Chondrocyte (in vitro differentiated cells): ENCODE results near the gene TMED3. TPM values are rescaled to one million over a fixed set of nuclear protein-coding genes. Genes with fewer than 3 reads are reported as not detected.
A peak's percentile ranks its signal among the peaks of the same experiment; 100 is the strongest.

Experiments used
- DNase-seq: peaks from one replicate; pipeline ENCODE4 v3.0.0; 2021; ENCODE audit warnings: mixed read lengths, low spot score
- H3K27ac Mint-ChIP-seq: one replicate; pipeline ENCODE4 v1.8.0; 2021; ENCODE audit warnings: mild to moderate bottlenecking, moderate library complexity, mixed read lengths; ENCODE audit not compliant: unreplicated experiment
- H3K27me3 Mint-ChIP-seq: 2 replicates; pipeline ENCODE4 v1.8.0; 2021; ENCODE audit warnings: low read depth, mixed read lengths
- H3K36me3 Mint-ChIP-seq: 2 replicates; pipeline ENCODE4 v1.8.0; 2021; ENCODE audit warnings: low read depth, mixed read lengths
- H3K4me1 Mint-ChIP-seq: 2 replicates; pipeline ENCODE4 v1.8.0; 2021; ENCODE audit warnings: low read depth, mild to moderate bottlenecking, mixed read lengths
- H3K4me3 Mint-ChIP-seq: one replicate; pipeline ENCODE4 v1.8.0; 2021; ENCODE audit warnings: mild to moderate bottlenecking, moderate library complexity, mixed read lengths; ENCODE audit not compliant: unreplicated experiment
- H3K9me3 Mint-ChIP-seq: 2 replicates; pipeline ENCODE4 v1.8.0; 2021; ENCODE audit warnings: low read depth, mixed read lengths
- total RNA-seq: library from RNA; stranded (reverse); gene quantifications from 3 replicates; pipeline ENCODE4 v1.2.1, GENCODE V29; 2021
- TF ChIP-seq, protein P1 (sequence below): fragments of 200-600 bp; sonication (generic); IDR thresholded peaks from 2 replicates; pipeline ENCODE4 v1.5.0; 2021; ENCODE audit warnings: antibody characterized with exemption, mild to moderate bottlenecking, moderate library complexity

The TMED3 gene
- total RNA-seq, 1 donor from 2014 or later: 182 TPM

DNA sequence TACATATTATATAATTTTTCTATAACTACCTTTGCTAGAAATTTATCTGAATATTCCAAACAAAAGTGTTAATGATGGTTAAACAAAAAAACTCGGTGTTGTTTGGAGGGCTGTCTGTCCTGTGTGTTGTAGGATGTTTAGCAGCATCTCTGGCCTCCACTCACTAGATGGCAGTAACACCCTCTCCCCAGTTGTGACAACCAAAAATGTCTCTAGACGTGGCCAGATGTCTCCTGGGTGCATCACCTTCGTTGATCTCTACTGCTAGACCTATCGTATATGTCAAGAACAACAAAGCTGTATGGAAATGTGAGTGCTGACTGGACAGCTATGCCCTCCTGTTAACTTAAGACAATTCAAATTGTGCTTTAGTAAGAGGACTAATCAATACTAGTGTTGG, 14.3 kb upstream of the TMED3 start:
- TF ChIP-seq, protein P1, sequence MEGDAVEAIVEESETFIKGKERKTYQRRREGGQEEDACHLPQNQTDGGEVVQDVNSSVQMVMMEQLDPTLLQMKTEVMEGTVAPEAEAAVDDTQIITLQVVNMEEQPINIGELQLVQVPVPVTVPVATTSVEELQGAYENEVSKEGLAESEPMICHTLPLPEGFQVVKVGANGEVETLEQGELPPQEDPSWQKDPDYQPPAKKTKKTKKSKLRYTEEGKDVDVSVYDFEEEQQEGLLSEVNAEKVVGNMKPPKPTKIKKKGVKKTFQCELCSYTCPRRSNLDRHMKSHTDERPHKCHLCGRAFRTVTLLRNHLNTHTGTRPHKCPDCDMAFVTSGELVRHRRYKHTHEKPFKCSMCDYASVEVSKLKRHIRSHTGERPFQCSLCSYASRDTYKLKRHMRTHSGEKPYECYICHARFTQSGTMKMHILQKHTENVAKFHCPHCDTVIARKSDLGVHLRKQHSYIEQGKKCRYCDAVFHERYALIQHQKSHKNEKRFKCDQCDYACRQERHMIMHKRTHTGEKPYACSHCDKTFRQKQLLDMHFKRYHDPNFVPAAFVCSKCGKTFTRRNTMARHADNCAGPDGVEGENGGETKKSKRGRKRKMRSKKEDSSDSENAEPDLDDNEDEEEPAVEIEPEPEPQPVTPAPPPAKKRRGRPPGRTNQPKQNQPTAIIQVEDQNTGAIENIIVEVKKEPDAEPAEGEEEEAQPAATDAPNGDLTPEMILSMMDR: peak; percentile 37
- Mint-ChIP-seq H3K36me3 (no peaks in the 10 kb centered on the region), H3K27me3 (peaks cover 55% of the 10 kb centered on the region), H3K27ac (no peak overlapping the region), H3K4me1 (no peaks in the 10 kb centered on the region), H3K4me3 (no peak overlapping the region), H3K9me3 (no peaks in the 10 kb centered on the region)
- no peak for DNase-seq

DNA sequence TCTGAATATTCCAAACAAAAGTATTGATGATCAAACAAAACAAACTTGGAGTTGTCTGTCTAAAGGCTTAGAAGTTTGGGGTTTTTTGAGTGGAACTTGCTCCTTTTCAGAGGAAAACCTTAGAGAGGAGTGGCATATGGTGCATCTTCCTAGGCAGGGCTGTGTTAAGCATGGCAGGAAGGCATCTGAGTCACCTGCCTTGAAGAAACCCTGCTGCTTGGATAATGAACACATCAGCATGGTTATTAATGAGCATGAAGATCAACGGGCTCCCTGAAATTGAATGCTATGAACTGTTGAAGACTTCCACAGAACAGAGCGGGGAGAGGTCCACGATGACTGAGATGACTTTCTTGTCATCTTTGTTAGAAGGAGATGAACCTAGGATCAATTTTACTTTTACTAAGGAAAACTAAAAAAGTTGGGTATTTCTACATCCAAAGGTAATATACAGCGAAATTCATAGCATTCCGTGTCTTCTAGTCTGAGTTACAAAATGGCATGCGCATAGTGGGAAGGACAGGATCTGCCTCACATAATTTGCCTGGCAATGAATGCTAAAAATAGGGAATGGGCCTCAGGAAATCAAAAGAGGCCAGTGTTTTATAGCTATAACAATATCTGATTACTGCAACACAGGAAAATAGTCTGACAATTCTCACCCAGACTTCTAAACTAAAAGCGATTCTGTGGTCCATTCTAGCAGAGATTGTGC, 11.6 kb upstream of the TMED3 start:
- no peaks in the 10 kb centered on the region for H3K9me3 Mint-ChIP-seq
- TF ChIP-seq, protein P1: no peak
- peaks cover 2% of the 10 kb centered on the region for H3K36me3 Mint-ChIP-seq
- H3K27ac Mint-ChIP-seq: no peak overlapping the region
- peaks cover 58% of the 10 kb centered on the region for H3K27me3 Mint-ChIP-seq
- DNase-seq: no peak
- H3K4me3 Mint-ChIP-seq: no peak overlapping the region
- no peaks in the 10 kb centered on the region for H3K4me1 Mint-ChIP-seq

DNA sequence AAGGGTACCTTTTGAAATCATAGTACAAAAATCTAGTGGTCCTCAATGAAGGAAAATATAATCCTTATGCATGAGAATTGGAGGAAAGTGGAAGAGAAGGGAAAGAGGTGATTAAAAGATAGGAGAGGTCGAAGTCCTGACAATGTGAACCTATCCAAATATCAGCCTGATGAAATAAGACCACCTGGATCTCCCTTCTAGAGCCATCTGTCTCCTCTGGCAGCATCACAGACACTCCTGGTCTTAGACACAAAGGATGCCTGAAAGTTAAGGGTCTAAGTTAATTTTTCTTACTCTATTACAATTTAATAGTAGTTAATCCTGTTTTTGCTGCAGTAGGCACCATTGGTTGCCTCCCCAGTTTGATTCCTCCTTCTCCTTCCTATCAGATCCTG, 11.1 kb upstream of the TMED3 start:
- Mint-ChIP-seq H3K4me1 (no peaks in the 10 kb centered on the region), H3K4me3 (no peak overlapping the region), H3K27ac (no peak overlapping the region), H3K27me3 (peaks cover 59% of the 10 kb centered on the region), H3K36me3 (peaks cover 2% of the 10 kb centered on the region), H3K9me3 (no peaks in the 10 kb centered on the region)
- TF ChIP-seq, protein P1: no peak
- no peak for DNase-seq

DNA sequence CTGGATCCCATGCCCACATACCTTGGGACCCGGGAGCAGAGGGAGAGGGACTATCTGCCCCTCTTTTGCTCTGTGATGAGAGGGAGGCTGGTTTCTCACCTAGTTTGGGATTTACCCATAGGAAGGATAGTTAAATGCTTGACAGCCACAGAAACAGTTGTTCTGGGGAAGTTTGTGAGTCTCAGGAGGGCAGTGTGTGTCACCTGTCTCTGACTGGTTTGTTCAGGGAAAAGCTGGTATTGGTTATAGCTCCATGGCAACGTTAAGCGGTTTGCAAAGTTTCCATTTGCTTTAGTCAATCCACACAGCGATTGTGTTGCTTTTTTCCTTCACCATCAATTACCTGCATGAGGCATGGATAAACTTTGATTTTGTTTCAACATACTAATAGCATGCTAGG, 3.7 kb upstream of the TMED3 start:
- TF ChIP-seq, protein P1: no peak
- Mint-ChIP-seq H3K36me3 (peaks cover 3% of the 10 kb centered on the region), H3K27me3 (peaks cover 56% of the 10 kb centered on the region), H3K27ac (no peak overlapping the region), H3K4me1 (peaks cover 14% of the 10 kb centered on the region), H3K4me3 (no peak overlapping the region), H3K9me3 (no peaks in the 10 kb centered on the region)
- no peak for DNase-seq

DNA sequence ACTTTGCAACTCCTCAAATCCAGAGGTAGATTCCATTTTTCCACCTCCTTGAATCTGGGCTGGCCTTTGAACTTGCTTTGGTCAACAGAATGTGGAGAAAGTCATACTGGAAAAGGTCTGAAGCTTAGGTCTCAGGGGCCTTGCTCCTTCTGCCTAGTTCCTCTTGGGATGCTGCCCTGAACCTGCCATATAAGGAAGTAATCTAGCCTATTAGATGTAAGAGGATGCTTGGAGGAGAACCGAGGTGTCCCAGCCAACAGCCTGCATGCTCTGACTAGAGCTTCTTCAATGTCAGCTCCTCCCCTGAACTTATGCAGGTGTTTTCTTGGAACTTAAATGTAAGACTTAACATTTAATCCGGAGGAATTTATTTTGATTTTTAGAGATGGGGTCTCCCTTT, 2.0 kb upstream of the TMED3 start:
- H3K9me3 Mint-ChIP-seq: no peaks in the 10 kb centered on the region

More for the DNA sequence above, 2.0 kb upstream of the TMED3 start:
- TF ChIP-seq, protein P1: no peak
- Mint-ChIP-seq H3K27me3 (peaks cover 44% of the 10 kb centered on the region), H3K27ac (no peak overlapping the region), H3K36me3 (peaks cover 12% of the 10 kb centered on the region), H3K4me1 (peaks cover 30% of the 10 kb centered on the region), H3K4me3 (no peak overlapping the region)
- DNase-seq: no peak
